Dermis blood vessel endothelial cell (primary cell): ENCODE data around the gene MAEA. TPM values are rescaled to one million over a fixed set of nuclear protein-coding genes. Genes with fewer than 3 reads are reported as not detected.

Experiments used
- DNase-seq: peaks from one replicate; pipeline ENCODE4 v3.0.0; 2010
- total RNA-seq: library from RNA; depleted of rRNA; stranded (reverse); fragments of >200 nt; gene quantifications from 2 replicates; pipeline ENCODE4 v1.2.3, GENCODE V29; 2014

The MAEA gene
- total RNA-seq, 1 donor from 2014 or later = 75.9 TPM

- no peak for DNase-seq
These were observed 11.1 kb downstream of the MAEA start for GRCh38 chr4:1300466-1301455.

GRCh38 chr4:1302159-1302558 is 12.5 kb downstream of the MAEA start:
- DNase-seq = no peak

- DNase-seq = no peak
These were observed 15.6 kb downstream of the MAEA start for GRCh38 chr4:1305261-1305711.

- no peak for DNase-seq
These were observed 16.2 kb downstream of the MAEA start for GRCh38 chr4:1305781-1306455.

- DNase-seq = no peak
These were observed 18.5 kb downstream of the MAEA start for GRCh38 chr4:1307951-1308735.

- DNase-seq = peak; percentile 68
These were observed 19.7 kb downstream of the MAEA start for GRCh38 chr4:1309261-1310010.

- no peak for DNase-seq
These were observed 20.5 kb downstream of the MAEA start for GRCh38 chr4:1310031-1310795.

- DNase-seq = peak; percentile 24
These were observed 21.3 kb downstream of the MAEA start for GRCh38 chr4:1310796-1311631.

GRCh38 chr4:1312821-1313640 is 23.3 kb downstream of the MAEA start:
- no peak for DNase-seq

GRCh38 chr4:1315306-1315705 is 25.6 kb downstream of the MAEA start:
- no peak for DNase-seq

- DNase-seq = no peak
These were observed 26.3 kb downstream of the MAEA start for GRCh38 chr4:1315836-1316536.

- DNase-seq = no peak
These were observed 27.0 kb downstream of the MAEA start for GRCh38 chr4:1316537-1317168.

GRCh38 chr4:1317177-1318045 is 27.7 kb downstream of the MAEA start:
- no peak for DNase-seq

GRCh38 chr4:1318046-1318375 is 28.3 kb downstream of the MAEA start:
- no peak for DNase-seq

GRCh38 chr4:1318488-1319213 is 29.0 kb downstream of the MAEA start:
- peak; percentile 18 for DNase-seq

- DNase-seq = no peak
These were observed 31.8 kb downstream of the MAEA start for GRCh38 chr4:1321486-1321885.
